Stimulated activated CD4-positive, alpha-beta T cell treated with anti-CD3 and anti-CD28 coated beads, Interleukin-4, amount 100 ng/mL, for 4 hours (primary cell): ENCODE data around the gene TAF11L4.
A peak's percentile ranks its signal among the peaks of the same experiment; 100 is the strongest.
"Not testable (repeated sequence)": the region's sequence is repeated elsewhere in the genome, so short reads cannot be mapped to it uniquely, and the experiment has no call there.

Source experiments
- DNase-seq, 2 experiments: peaks; one replicate each; pipeline ENCODE4 v3.0.0-alpha.2; 2020

The TAF11L4 gene

GRCh38 chr5:17521501-17521900 lies at the start of gene TAF11L4:
Gene TAF11L4, plus strand, starts transcription at chr5:17521801.
- not testable (repeated sequence) for DNase-seq

- not testable (repeated sequence) for DNase-seq
Observed at GRCh38 chr5:17475064-17475463, 46.5 kb upstream of the TAF11L4 start.

- DNase-seq: no peak
Observed at GRCh38 chr5:17477043-17477442, 44.6 kb upstream of the TAF11L4 start.

GRCh38 chr5:17477573-17478265 lies 43.9 kb upstream of the TAF11L4 start:
- DNase-seq: no peak

GRCh38 chr5:17481378-17481777 lies 40.2 kb upstream of the TAF11L4 start:
- no peak for DNase-seq

GRCh38 chr5:17482790-17483189 lies 38.8 kb upstream of the TAF11L4 start:
- no peak for DNase-seq

- DNase-seq: not testable (repeated sequence)
Observed at GRCh38 chr5:17486464-17487173, 35.0 kb upstream of the TAF11L4 start.

- DNase-seq: no peak
Observed at GRCh38 chr5:17487174-17487512, 34.5 kb upstream of the TAF11L4 start.

- not testable (repeated sequence) for DNase-seq
Observed at GRCh38 chr5:17491257-17491656, 30.3 kb upstream of the TAF11L4 start.

GRCh38 chr5:17492770-17493169 lies 28.8 kb upstream of the TAF11L4 start:
- DNase-seq: no peak

GRCh38 chr5:17497446-17497845 lies 24.2 kb upstream of the TAF11L4 start:
- DNase-seq: no peak

GRCh38 chr5:17497931-17498330 lies 23.7 kb upstream of the TAF11L4 start, which contains the start of gene TAF11L2:
Gene TAF11L2, plus strand, starts transcription at chr5:17498231.
- not testable (repeated sequence) for DNase-seq

- no peak for DNase-seq
Observed at GRCh38 chr5:17511775-17512325, 9.8 kb upstream of the TAF11L4 start.

- DNase-seq: peak in 1 of 2 experiments; percentile 2
Observed at GRCh38 chr5:17517526-17517925, 4.1 kb upstream of the TAF11L4 start.

GRCh38 chr5:17518067-17518466 lies 3.5 kb upstream of the TAF11L4 start, which contains the start of gene TAF11L3:
Gene TAF11L3, plus strand, starts transcription at chr5:17518367.
- DNase-seq: not testable (repeated sequence)

- DNase-seq: not testable (repeated sequence)
Observed at GRCh38 chr5:17519508-17519907, 2.1 kb upstream of the TAF11L4 start.

GRCh38 chr5:17524935-17525334 lies 3.3 kb downstream of the TAF11L4 start, which contains the start of gene TAF11L5:
Gene TAF11L5, plus strand, starts transcription at chr5:17525235.
- not testable (repeated sequence) for DNase-seq

- peak in 1 of 2 experiments; percentile 11 for DNase-seq
Observed at GRCh38 chr5:17526504-17526903, 4.9 kb downstream of the TAF11L4 start.

GRCh38 chr5:17528369-17528768 lies 6.8 kb downstream of the TAF11L4 start, which contains the start of gene TAF11L6:
Gene TAF11L6, plus strand, starts transcription at chr5:17528669.
- not testable (repeated sequence) for DNase-seq
